WTC11 (cell line): ENCODE measurements around the gene SMARCAD1. TPM values are rescaled to one million over a fixed set of nuclear protein-coding genes. Genes with fewer than 3 reads are reported as not detected.

Experiments
- ATAC-seq: fragments of 200-7000 bp; cut with Tn5 transposase; 2 replicates; pipeline ENCODE4 v1.10.0; 2021; ENCODE audit warnings: mild to moderate bottlenecking, moderate library complexity
- CTCF ChIA-PET: fragments of 300-600 bp; sonication (Branson Sonifier 250); formaldehyde crosslinking; loops from one replicate; lab custom pipeline; 2021; ENCODE audit warnings: antibody characterized with exemption; lab: Charles Lee
- POLR2A ChIA-PET: fragments of 350-600 bp; sonication (Branson Sonifier 250); formaldehyde crosslinking; loops from one replicate; lab custom pipeline; 2021; ENCODE audit warnings: antibody characterized with exemption; lab: Charles Lee
- DNase-seq: peaks from one replicate; pipeline ENCODE4 v3.0.0; 2021; ENCODE audit warnings: low spot score
- H3K27ac Mint-ChIP-seq: 2 replicates; pipeline ENCODE4 v1.8.0; 2021; ENCODE audit warnings: mixed read lengths
- H3K27me3 Mint-ChIP-seq: 2 replicates; pipeline ENCODE4 v1.8.0; 2021; ENCODE audit warnings: low read depth, mild to moderate bottlenecking, moderate library complexity, mixed read lengths
- H3K36me3 Mint-ChIP-seq: 2 replicates; pipeline ENCODE4 v1.8.0; 2021; ENCODE audit warnings: mixed read lengths
- H3K4me1 Mint-ChIP-seq: 2 replicates; pipeline ENCODE4 v1.8.0; 2022; ENCODE audit warnings: mixed read lengths
- H3K4me3 Mint-ChIP-seq: 2 replicates; pipeline ENCODE4 v1.8.0; 2021; ENCODE audit warnings: mild to moderate bottlenecking, moderate library complexity, mixed read lengths
- H3K9me3 Mint-ChIP-seq: 2 replicates; pipeline ENCODE4 v1.8.0; 2021; ENCODE audit warnings: mixed read lengths
- ATF2 ChIP-seq: sonication (generic); formaldehyde crosslinking; IDR thresholded peaks from 2 replicates; pipeline ENCODE4 v1.8.1; 2022; ENCODE audit warnings: low read depth, missing genetic modification reagents, borderline replicate concordance
- E2F4 ChIP-seq: sonication (generic); formaldehyde crosslinking; IDR thresholded peaks from 2 replicates; pipeline ENCODE4 v1.8.1; 2022; ENCODE audit warnings: low read depth, mild to moderate bottlenecking, moderate library complexity, missing genetic modification reagents, borderline replicate concordance
- ELF4 ChIP-seq: sonication (generic); formaldehyde crosslinking; IDR thresholded peaks from 2 replicates; pipeline ENCODE4 v1.8.1; 2022; ENCODE audit warnings: low read depth, mild to moderate bottlenecking, moderate library complexity, missing genetic modification reagents
- EMX1 ChIP-seq: fragments of 250-450 bp; sonication (Bioruptor Pico); IDR thresholded peaks from 2 replicates; pipeline ENCODE4 v1.8.0; 2021; ENCODE audit warnings: mild to moderate bottlenecking
- FOXK1 ChIP-seq: sonication (generic); formaldehyde crosslinking; IDR thresholded peaks from 2 replicates; pipeline ENCODE4 v1.8.0; 2022; ENCODE audit warnings: mild to moderate bottlenecking, moderate library complexity, missing genetic modification reagents
- FOXP1 ChIP-seq: sonication (generic); formaldehyde crosslinking; IDR thresholded peaks from 2 replicates; pipeline ENCODE4 v1.8.0; 2022; ENCODE audit warnings: missing genetic modification reagents, mild to moderate bottlenecking, moderate library complexity, borderline replicate concordance
- GABPB1 ChIP-seq: sonication (generic); formaldehyde crosslinking; IDR thresholded peaks from 2 replicates; pipeline ENCODE4 v1.8.1; 2023; ENCODE audit warnings: mild to moderate bottlenecking, missing genetic modification reagents
- MXD4 ChIP-seq: fragments of 250-450 bp; sonication (Bioruptor Pico); IDR thresholded peaks from 2 replicates; pipeline ENCODE4 v1.8.0; 2021; ENCODE audit warnings: mild to moderate bottlenecking, moderate library complexity, borderline replicate concordance
- NFYB ChIP-seq: sonication (generic); formaldehyde crosslinking; conservative IDR thresholded peaks from 2 replicates; pipeline ENCODE4 v1.8.0; 2022; ENCODE audit warnings: low read depth, missing genetic modification reagents
- OVOL2 ChIP-seq: fragments of 250-450 bp; sonication (Bioruptor Pico); IDR thresholded peaks from 2 replicates; pipeline ENCODE4 v1.9.0; 2021; ENCODE audit warnings: mild to moderate bottlenecking, borderline replicate concordance
- RORB ChIP-seq: fragments of 250-450 bp; sonication (Bioruptor Pico); IDR thresholded peaks from 2 replicates; pipeline ENCODE4 v1.9.0; 2021; ENCODE audit warnings: mild to moderate bottlenecking
- STAT6 ChIP-seq: sonication (generic); formaldehyde crosslinking; conservative IDR thresholded peaks from 2 replicates; pipeline ENCODE4 v1.8.1; 2023; ENCODE audit warnings: mild to moderate bottlenecking, low read depth, missing genetic modification reagents, moderate library complexity
- TCF7 ChIP-seq: sonication (generic); formaldehyde crosslinking; IDR thresholded peaks from 2 replicates; pipeline ENCODE4 v1.8.0; 2022; ENCODE audit warnings: mild to moderate bottlenecking, low read depth, missing genetic modification reagents, moderate library complexity
- USF1 ChIP-seq: sonication (generic); formaldehyde crosslinking; IDR thresholded peaks from 2 replicates; pipeline ENCODE4 v1.8.0; 2022; ENCODE audit warnings: mild to moderate bottlenecking, missing genetic modification reagents
- ZNF121 ChIP-seq: sonication (generic); formaldehyde crosslinking; IDR thresholded peaks from 2 replicates; pipeline ENCODE4 v1.8.0; 2023; ENCODE audit warnings: missing genetic modification reagents
- ZNF219 ChIP-seq: sonication (generic); formaldehyde crosslinking; IDR thresholded peaks from 2 replicates; pipeline ENCODE4 v1.8.0; 2023; ENCODE audit warnings: missing genetic modification reagents, mild to moderate bottlenecking, borderline replicate concordance
- ZNF263 ChIP-seq: sonication (generic); formaldehyde crosslinking; IDR thresholded peaks from 2 replicates; pipeline ENCODE4 v1.8.1; 2022; ENCODE audit warnings: low read depth, mild to moderate bottlenecking, moderate library complexity, missing genetic modification reagents
- ZNF396 ChIP-seq: fragments of 250-450 bp; sonication (Bioruptor Pico); IDR thresholded peaks from 2 replicates; pipeline ENCODE4 v1.8.0; 2021; ENCODE audit warnings: mild to moderate bottlenecking, moderate library complexity, borderline replicate concordance
- ZNF423 ChIP-seq: fragments of 250-450 bp; sonication (Bioruptor Pico); IDR thresholded peaks from 2 replicates; pipeline ENCODE4 v2.1.2; 2022; ENCODE audit warnings: mild to moderate bottlenecking, moderate library complexity
- ZSCAN18 ChIP-seq: fragments of 250-450 bp; sonication (Bioruptor Pico); IDR thresholded peaks from 2 replicates; pipeline ENCODE4 v2.1.2; 2022; ENCODE audit warnings: mild to moderate bottlenecking, moderate library complexity
- total RNA-seq: library from RNA; stranded (reverse); gene quantifications from 3 replicates; pipeline ENCODE4 v1.2.3, GENCODE V29; 2021

Gene SMARCAD1
- total RNA-seq, 1 experiment from 2014 or later = 48.9 TPM

GRCh38 chr4:94208266-94208665 lies 601 bp downstream of the SMARCAD1 start:
- Mint-ChIP-seq H3K4me1 (peaks cover 19% of the 10 kb centered on the region), H3K27ac (peak overlapping the region; percentile 100), H3K4me3 (peak overlapping the region; percentile 99)
- CTCF ChIA-PET = interaction anchor here (1.1 kb wide), 1 partner anchor 419 kb away, joined by 3 read pairs; no protein-coding TSS in a partner anchor
- POLR2A ChIA-PET = no interaction called here
- no peak for DNase-seq
- no peak for TF ChIP-seq ATF2 (CRISPR knock-in tag)
- TF ChIP-seq TCF7 (CRISPR knock-in tag) = no peak
- no peak for TF ChIP-seq ZNF219 (CRISPR knock-in tag)
- no peak for TF ChIP-seq EMX1 (CRISPR knock-in tag)
- no peak for TF ChIP-seq OVOL2
- TF ChIP-seq MXD4 (CRISPR knock-in tag) = no peak
- no peak for TF ChIP-seq ZNF263 (CRISPR knock-in tag)
- no peak for TF ChIP-seq RORB (CRISPR knock-in tag)
- no peak for TF ChIP-seq ZNF423 (CRISPR knock-in tag)
- no peak for TF ChIP-seq FOXK1 (CRISPR knock-in tag)
- TF ChIP-seq GABPB1 (CRISPR knock-in tag) = no peak
- TF ChIP-seq STAT6 (CRISPR knock-in tag) = no peak
- no peak for TF ChIP-seq NFYB (CRISPR knock-in tag)
- TF ChIP-seq FOXP1 (CRISPR knock-in tag) = no peak
- no peak for TF ChIP-seq USF1
- TF ChIP-seq E2F4 (CRISPR knock-in tag) = no peak
- TF ChIP-seq ZSCAN18 (CRISPR knock-in tag) = no peak
- TF ChIP-seq ZNF121 (CRISPR knock-in tag) = no peak
- no peak for TF ChIP-seq ELF4 (CRISPR knock-in tag)
- TF ChIP-seq ZNF396 (CRISPR knock-in tag) = no peak
- TF ChIP-seq, all 79 proteins: peak for 0
- Mint-ChIP-seq H3K36me3 (peaks cover 37% of the 10 kb centered on the region), H3K27me3 (no peaks in the 10 kb centered on the region), H3K9me3 (0 out of 2 replicates have a peak, but pooled peaks cover 3% of the 10 kb centered on the region)
- ATAC-seq = no peak
